BLaER1 (cell line): ENCODE data around the gene PRKN.

Source experiments
- H3K27ac ChIP-seq: shearing (Covaris generic); formaldehyde crosslinking; 2 replicates; pipeline ENCODE4 v1.8.1; 2022
- H3K27me3 ChIP-seq: shearing (Covaris generic); formaldehyde crosslinking; 2 replicates; pipeline ENCODE4 v1.8.1; 2022
- H3K36me3 ChIP-seq: shearing (Covaris generic); formaldehyde crosslinking; 2 replicates; pipeline ENCODE4 v1.8.1; 2022
- H3K4me1 ChIP-seq: shearing (Covaris generic); formaldehyde crosslinking; 2 replicates; pipeline ENCODE4 v1.8.1; 2022
- H3K4me2 ChIP-seq: shearing (Covaris generic); formaldehyde crosslinking; 2 replicates; pipeline ENCODE4 v1.8.1; 2022
- H3K4me3 ChIP-seq: shearing (Covaris generic); formaldehyde crosslinking; 2 replicates; pipeline ENCODE4 v1.8.1; 2022
- H3K9ac ChIP-seq: shearing (Covaris generic); formaldehyde crosslinking; 2 replicates; pipeline ENCODE4 v1.8.1; 2022
- H3K9me3 ChIP-seq: shearing (Covaris generic); formaldehyde crosslinking; 2 replicates; pipeline ENCODE4 v1.8.1; 2022
- H4K20me1 ChIP-seq: shearing (Covaris generic); formaldehyde crosslinking; 2 replicates; pipeline ENCODE4 v1.8.1; 2022
- Cebpa-rat ChIP-seq: shearing (Covaris generic); IDR thresholded peaks from 2 replicates; pipeline ENCODE4 v1.8.1; 2022

PRKN gene

DNA sequence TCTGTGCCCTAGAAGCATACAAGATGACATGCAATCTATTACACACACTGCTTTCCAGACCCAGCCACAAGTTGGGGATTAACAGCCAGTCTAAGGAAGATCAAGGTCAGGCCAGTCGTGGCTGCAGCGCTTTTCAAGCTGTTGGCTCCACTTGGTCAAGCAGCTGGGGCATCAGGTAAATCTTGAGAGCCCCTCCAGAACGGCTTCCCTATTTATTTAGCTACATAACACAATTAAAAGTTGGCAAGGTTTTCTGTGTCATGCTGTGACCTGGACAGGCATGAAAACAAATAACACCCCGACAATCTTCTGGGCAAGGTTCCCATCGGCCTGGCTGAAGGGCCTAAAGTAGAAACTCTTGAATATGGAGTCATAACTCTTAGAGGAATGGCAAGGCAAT is 524.3 kb downstream of the PRKN start:
- peaks cover 8% of the 10 kb centered on the region for H3K4me1 ChIP-seq
- TF ChIP-seq Cebpa-rat, result no peak
- no peaks in the 10 kb centered on the region for H4K20me1 ChIP-seq
- no peak overlapping the region for H3K4me2 ChIP-seq
- H3K9me3 ChIP-seq, result no peaks in the 10 kb centered on the region
- no peak overlapping the region for H3K27ac ChIP-seq
- no peaks in the 10 kb centered on the region for H3K27me3 ChIP-seq
- H3K36me3 ChIP-seq, result no peaks in the 10 kb centered on the region
- no peak overlapping the region for H3K9ac ChIP-seq
- no peak overlapping the region for H3K4me3 ChIP-seq

- H3K27ac ChIP-seq, result no peak overlapping the region
- no peak overlapping the region for H3K4me3 ChIP-seq
- no peaks in the 10 kb centered on the region for H3K27me3 ChIP-seq
- H3K36me3 ChIP-seq, result no peaks in the 10 kb centered on the region
- H3K4me1 ChIP-seq, result peaks cover 9% of the 10 kb centered on the region
- H4K20me1 ChIP-seq, result no peaks in the 10 kb centered on the region
- TF ChIP-seq Cebpa-rat, result no peak
- H3K9ac ChIP-seq, result no peak overlapping the region
- H3K9me3 ChIP-seq, result no peaks in the 10 kb centered on the region
- no peak overlapping the region for H3K4me2 ChIP-seq
Measured at GRCh38 chr6:162200945-162201690, 526.4 kb downstream of the PRKN start.

- H3K36me3 ChIP-seq, result no peaks in the 10 kb centered on the region
- 0 out of 2 replicates have a peak overlapping the region, but pooled peaks have one; percentile 2 for H3K4me2 ChIP-seq
Measured at GRCh38 chr6:162200041-162200440, 527.5 kb downstream of the PRKN start.

DNA sequence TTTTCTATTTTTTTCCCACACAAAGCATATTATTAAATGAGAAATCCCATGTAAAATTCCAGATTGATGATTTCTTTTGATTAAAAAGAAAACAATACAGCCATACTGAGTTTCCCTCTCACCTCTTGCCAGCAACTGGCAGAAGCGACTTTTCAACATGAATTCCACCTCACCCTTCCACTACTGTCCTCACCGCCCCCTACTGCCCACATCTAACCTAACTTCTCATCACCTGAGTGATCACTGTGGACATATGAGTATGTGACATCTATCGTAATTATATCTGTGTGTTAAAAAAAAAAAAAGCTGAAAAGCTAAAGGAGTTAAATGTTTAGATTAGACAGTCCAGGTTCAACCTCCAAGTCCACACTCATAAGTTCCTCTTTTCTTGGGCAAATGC is 528.6 kb downstream of the PRKN start:
- H3K9ac ChIP-seq, result no peak overlapping the region

More at GRCh38 chr6:162200041-162200440, 527.5 kb downstream of the PRKN start:
- H3K4me1 ChIP-seq, result peaks cover 14% of the 10 kb centered on the region
- no peaks in the 10 kb centered on the region for H3K9me3 ChIP-seq
- H3K27ac ChIP-seq, result no peak overlapping the region
- no peak for TF ChIP-seq Cebpa-rat
- no peak overlapping the region for H3K9ac ChIP-seq
- H3K4me3 ChIP-seq, result no peak overlapping the region
- no peaks in the 10 kb centered on the region for H4K20me1 ChIP-seq
- H3K27me3 ChIP-seq, result no peaks in the 10 kb centered on the region

GRCh38 chr6:162198076-162198475 is 529.5 kb downstream of the PRKN start:
- Histone ChIP-seq H4K20me1 (no peaks in the 10 kb centered on the region), H3K9ac (no peak overlapping the region), H3K27ac (no peak overlapping the region), H3K27me3 (no peaks in the 10 kb centered on the region), H3K4me3 (no peak overlapping the region), H3K9me3 (no peaks in the 10 kb centered on the region), H3K4me2 (no peak overlapping the region), H3K4me1 (peaks cover 14% of the 10 kb centered on the region), H3K36me3 (no peaks in the 10 kb centered on the region)
- TF ChIP-seq Cebpa-rat, result no peak

More for the DNA sequence above, 528.6 kb downstream of the PRKN start:
- H3K4me1 ChIP-seq, result peaks cover 14% of the 10 kb centered on the region
- H3K4me2 ChIP-seq, result no peak overlapping the region
- TF ChIP-seq Cebpa-rat, result no peak
- no peak overlapping the region for H3K27ac ChIP-seq
- H3K27me3 ChIP-seq, result no peaks in the 10 kb centered on the region
- H3K36me3 ChIP-seq, result no peaks in the 10 kb centered on the region
- H4K20me1 ChIP-seq, result no peaks in the 10 kb centered on the region
- H3K9me3 ChIP-seq, result no peaks in the 10 kb centered on the region
- H3K4me3 ChIP-seq, result no peak overlapping the region

GRCh38 chr6:162195441-162195840 is 532.1 kb downstream of the PRKN start:
- Histone ChIP-seq H3K4me2 (no peak overlapping the region), H3K27me3 (no peaks in the 10 kb centered on the region), H4K20me1 (no peaks in the 10 kb centered on the region), H3K9me3 (no peaks in the 10 kb centered on the region), H3K9ac (no peak overlapping the region), H3K27ac (no peak overlapping the region), H3K4me3 (no peak overlapping the region), H3K4me1 (peaks cover 14% of the 10 kb centered on the region), H3K36me3 (no peaks in the 10 kb centered on the region)
- no peak for TF ChIP-seq Cebpa-rat

- Histone ChIP-seq H3K36me3 (no peaks in the 10 kb centered on the region), H3K4me2 (no peak overlapping the region), H3K9me3 (peaks cover 7% of the 10 kb centered on the region; the same call in 1 of the 2 replicates), H4K20me1 (no peaks in the 10 kb centered on the region), H3K27ac (no peak overlapping the region), H3K4me3 (no peak overlapping the region), H3K27me3 (no peaks in the 10 kb centered on the region), H3K4me1 (peaks cover 4% of the 10 kb centered on the region; the same call in 1 of the 2 replicates), H3K9ac (no peak overlapping the region)
- TF ChIP-seq Cebpa-rat, result no peak
Measured at GRCh38 chr6:162190981-162191380, 536.6 kb downstream of the PRKN start.

- Histone ChIP-seq H3K27me3 (no peaks in the 10 kb centered on the region), H3K9ac (no peak overlapping the region), H3K36me3 (no peaks in the 10 kb centered on the region), H3K4me2 (no peak overlapping the region), H3K9me3 (peaks cover 7% of the 10 kb centered on the region; the same call in 1 of the 2 replicates), H3K4me3 (no peak overlapping the region), H4K20me1 (no peaks in the 10 kb centered on the region), H3K4me1 (no peaks in the 10 kb centered on the region), H3K27ac (no peak overlapping the region)
- TF ChIP-seq Cebpa-rat, result no peak
Measured at GRCh38 chr6:162187168-162187935, 540.2 kb downstream of the PRKN start.

DNA sequence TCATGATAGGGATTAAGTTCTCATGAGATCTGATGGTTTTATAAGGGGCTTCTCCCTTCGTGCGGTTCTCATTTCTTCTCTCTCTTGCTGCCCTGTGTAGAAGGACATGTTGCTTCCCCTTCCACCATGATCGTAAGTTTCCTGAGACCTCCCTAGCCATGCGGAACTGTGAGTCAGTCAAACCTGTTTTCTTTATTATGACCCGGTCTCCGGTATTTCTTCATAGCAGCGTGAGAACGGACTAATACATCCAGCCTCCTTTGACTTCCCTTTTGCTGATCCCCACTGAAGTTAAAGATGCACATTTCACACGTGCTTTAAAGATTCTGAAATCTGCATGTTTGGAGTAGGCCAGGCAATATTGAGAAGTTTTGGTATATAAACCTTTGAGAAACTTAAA is 543.1 kb downstream of the PRKN start:
- H3K36me3 ChIP-seq, result no peaks in the 10 kb centered on the region
- peaks cover 18% of the 10 kb centered on the region for H3K4me1 ChIP-seq
- H3K4me2 ChIP-seq, result no peak overlapping the region
- H3K9ac ChIP-seq, result no peak overlapping the region
- H3K27ac ChIP-seq, result no peak overlapping the region
- no peaks in the 10 kb centered on the region for H4K20me1 ChIP-seq
- no peak for TF ChIP-seq Cebpa-rat
- H3K9me3 ChIP-seq, result peaks cover 7% of the 10 kb centered on the region; the same call in 1 of the 2 replicates
- no peak overlapping the region for H3K4me3 ChIP-seq
- no peaks in the 10 kb centered on the region for H3K27me3 ChIP-seq
